NCI-H82 treated with DMSO at 0.1 percent for 48 hours (cell line): ENCODE results near the gene MT1F.

Experiments
- DNase-seq: peaks from one replicate; lab custom pipeline; 2025; ENCODE audit not compliant: unreplicated experiment; lab: John Stamatoyannopoulos, UW

The MT1F gene

DNA sequence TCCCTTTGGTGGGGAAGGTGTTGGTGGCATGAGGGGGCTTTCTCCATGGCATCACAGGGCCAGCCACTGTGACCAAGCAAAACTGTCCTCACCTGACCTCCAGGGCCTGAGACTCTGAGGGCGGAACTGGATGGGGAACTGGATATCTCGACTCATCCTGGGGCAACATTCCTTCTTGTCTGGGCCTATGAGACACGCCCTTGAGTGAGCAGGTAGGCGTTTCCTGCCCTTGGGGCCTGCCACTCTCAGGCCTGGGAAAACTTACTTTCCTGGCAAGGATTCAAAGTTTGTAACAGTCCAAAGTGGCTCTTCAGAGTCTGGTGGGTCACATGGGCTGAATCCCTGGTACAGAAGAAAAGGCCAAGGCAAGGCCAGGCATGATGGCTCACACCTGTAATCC is 34.1 kb downstream of the MT1F start:
- no peak for DNase-seq

DNA sequence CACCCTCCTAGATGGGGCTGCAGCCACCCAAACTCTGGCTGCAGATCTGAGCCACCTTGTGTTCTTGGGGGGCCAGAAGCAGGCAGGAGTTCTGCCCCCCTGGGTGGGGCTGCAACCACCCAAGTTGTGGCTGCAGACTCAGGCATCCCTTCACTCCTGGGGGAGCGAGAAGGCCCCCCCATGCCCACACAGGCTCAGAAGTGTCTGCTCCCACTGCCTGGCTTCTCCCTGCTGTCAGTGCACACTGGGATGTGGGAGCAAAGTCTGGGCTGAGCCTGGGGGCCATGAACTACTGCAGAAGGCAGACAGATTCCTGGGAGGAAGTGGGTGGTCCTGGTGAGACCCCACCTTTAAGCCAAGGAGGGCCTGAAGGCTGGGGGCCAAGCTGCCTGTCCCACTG is 37.5 kb downstream of the MT1F start:
- no peak for DNase-seq

DNA sequence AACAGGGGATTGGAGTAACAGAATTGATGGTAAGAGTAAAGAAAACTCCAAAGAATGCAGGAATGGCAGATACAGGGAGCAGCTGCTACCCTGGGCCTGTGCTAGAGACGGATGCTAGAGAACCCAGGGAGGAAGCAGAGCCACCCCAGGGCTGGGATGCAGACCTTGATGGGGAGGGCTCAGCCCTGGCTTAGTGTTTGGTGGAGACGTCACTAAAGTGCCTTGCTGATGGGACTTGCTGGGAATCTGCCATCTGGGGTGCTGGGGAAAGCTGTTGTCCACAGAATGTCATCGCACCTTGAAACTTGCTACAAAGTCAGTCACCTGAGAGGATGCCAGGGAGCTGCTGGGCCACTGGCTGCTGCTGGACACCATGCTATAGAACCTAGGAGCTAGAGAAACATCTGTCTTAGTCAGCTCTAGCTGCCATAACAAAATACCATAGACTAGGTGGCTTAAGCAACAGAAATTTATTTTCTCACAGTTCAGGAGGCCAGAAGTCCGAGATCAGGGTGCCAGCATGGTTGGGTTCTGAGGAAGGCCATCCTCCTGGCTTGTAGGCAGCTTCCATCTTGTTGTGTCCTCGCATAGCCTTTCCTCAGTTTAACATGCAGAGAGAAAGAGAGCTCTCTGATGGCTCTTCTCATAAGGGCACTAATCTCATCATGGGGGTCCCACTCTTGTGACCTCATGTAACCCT is 39.8 kb downstream of the MT1F start:
- DNase-seq, result no peak

DNA sequence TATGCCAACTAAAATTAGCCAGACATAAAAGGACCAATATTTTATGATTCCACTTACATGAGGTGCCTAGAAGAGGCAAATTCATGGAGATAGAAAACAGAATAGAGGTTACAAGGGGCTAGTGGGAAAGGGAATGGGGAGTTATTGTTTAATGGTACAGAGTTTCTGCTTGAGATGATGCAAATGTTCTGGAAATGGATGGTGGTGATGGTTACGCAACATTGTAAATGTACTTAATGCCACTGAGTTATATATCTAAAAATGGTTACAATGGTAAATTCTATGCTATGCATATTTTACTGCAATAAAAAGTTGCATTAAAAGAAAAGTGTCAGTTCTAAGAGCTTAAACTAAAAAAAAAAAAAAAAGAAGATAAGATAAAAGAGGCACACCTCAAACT is 42.4 kb downstream of the MT1F start:
- DNase-seq, result no peak

DNA sequence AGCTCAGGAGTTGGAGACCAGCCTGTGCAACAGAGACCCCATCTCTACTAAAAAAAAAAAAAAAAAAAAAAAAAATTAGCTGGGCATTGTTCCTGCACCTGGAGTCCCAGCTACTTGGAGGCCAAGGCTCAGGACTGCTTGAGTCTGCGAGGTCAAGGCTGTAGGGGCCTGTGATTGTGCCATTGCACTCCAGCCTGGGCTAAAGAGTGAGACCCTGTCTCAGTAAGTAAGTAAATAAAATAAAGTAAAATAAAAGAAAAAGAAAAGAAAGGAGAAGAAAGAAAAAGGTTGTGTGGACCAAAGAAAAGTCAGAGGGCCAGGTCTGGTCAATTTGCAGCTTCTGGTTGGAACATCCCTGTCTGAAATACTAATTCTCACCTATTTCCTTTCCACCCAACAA is 42.9 kb downstream of the MT1F start:
- no peak for DNase-seq

DNA sequence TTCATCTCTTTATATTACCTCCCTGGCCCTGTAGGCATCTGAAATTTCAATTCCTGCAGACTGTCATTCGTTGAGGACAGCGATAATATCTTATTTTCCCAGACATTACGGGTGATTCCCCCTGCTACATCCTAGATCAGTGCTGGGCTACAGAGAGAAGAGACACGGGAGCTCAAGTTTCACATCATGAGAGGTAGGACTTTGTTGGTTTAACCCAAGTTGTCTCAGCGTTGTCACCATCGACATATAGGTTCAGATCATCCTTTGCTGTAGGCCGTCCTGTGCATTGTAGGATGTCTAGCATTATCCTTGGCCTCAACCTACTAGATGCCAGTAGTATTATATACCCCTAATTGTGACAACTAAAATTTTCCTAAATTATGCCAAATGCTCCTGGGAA is 43.8 kb downstream of the MT1F start:
- no peak for DNase-seq

DNA sequence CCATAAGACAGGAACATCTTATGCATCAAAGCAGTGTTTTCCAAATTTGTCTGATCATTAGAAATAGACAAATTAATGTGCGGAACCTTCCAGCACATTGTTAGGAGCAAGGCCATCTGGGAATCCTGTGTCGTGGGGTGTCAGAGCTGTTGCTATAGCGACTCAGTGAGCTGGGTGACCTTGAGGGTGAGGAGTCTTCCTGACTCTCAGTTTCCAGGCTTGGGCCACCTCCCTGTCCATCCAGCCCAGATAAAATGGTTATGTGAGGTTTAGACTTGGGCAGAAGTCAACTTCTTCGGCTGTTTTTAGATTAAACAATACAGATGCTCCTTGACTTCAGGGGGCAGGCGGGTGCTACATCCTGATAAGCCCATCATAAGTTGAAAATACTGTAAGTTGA is 45.1 kb downstream of the MT1F start:
- DNase-seq, result no peak
